ENCODE results near the gene MOG. TPM values are rescaled to one million over a fixed set of nuclear protein-coding genes. Genes with fewer than 3 reads are reported as not detected.

MOG gene
- total and polyA plus RNA-seq, 4 donors: not detected

- H3K27ac ChIP-seq (ENCODE audit: low read depth in 1 of 2, low read length in 2 of 2): no peak overlapping the region
- H3K4me3 ChIP-seq (ENCODE audit: low read depth in 1 of 3, low read length in 3 of 3): no peak overlapping the region
- TF ChIP-seq MAX (IDR thresholded peaks at IDR 0.05): no peak
- TF ChIP-seq JUND (IDR thresholded peaks at IDR 0.05): no peak
- no peak for TF ChIP-seq REST (IDR thresholded peaks at IDR 0.05)
- no peak for TF ChIP-seq HNF4G (IDR thresholded peaks at IDR 0.05)
- no peak for TF ChIP-seq ZBTB33 (IDR thresholded peaks at IDR 0.05)
- TF ChIP-seq SP1 (IDR thresholded peaks at IDR 0.05): no peak
- TF ChIP-seq ATF3 (IDR thresholded peaks at IDR 0.05): no peak
- no peak for TF ChIP-seq TAF1 (conservative IDR thresholded peaks at IDR 0.05)
- no peak for TF ChIP-seq GABPA (IDR thresholded peaks at IDR 0.05 in 1 of 2, conservative IDR thresholded peaks at IDR 0.05 in 1 of 2)
- no peak for TF ChIP-seq NR2F2 (IDR thresholded peaks at IDR 0.05)
- WGBS: 74% methylated on average over 3 of the region's 3 CpGs
- H3K27me3 ChIP-seq (ENCODE audit: control insufficient read depth in 4 of 4, insufficient read depth in 4 of 4, low read length in 3 of 4): no peaks in the 10 kb centered on the region
- no peak overlapping the region for H3K9ac ChIP-seq (ENCODE audit: low read depth in 1 of 2, low read length in 2 of 2)
- DNase-seq (ENCODE audit: low spot score): no peak
- no peaks in the 10 kb centered on the region for H3K4me1 ChIP-seq (ENCODE audit: control insufficient read depth in 4 of 4, insufficient read depth in 4 of 4, low read length in 3 of 4)
- H3K9me3 ChIP-seq (ENCODE audit: control insufficient read depth in 4 of 4, low read length in 3 of 4): no peaks in the 10 kb centered on the region
- H3K36me3 ChIP-seq (ENCODE audit: control insufficient read depth in 4 of 4, insufficient read depth in 3 of 4, low read depth in 1 of 4, low read length in 3 of 4): no peaks in the 10 kb centered on the region
These were observed 37.7 kb downstream of the MOG start for GRCh38 chr6:29694637-29695036.

GRCh38 chr6:29696147-29697125 is 39.5 kb downstream of the MOG start:
- TF ChIP-seq REST (IDR thresholded peaks at IDR 0.05) (no peak), JUND (IDR thresholded peaks at IDR 0.05) (no peak), RXRA (IDR thresholded peaks at IDR 0.05) (no peak), HNF4G (IDR thresholded peaks at IDR 0.05) (no peak), CTCF (IDR thresholded peaks at IDR 0.05; ENCODE audit: low read depth, low read length, missing input control) (peak; percentile 30), YY1 (IDR thresholded peaks at IDR 0.05) (no peak), RAD21 (IDR thresholded peaks at IDR 0.05) (peak; percentile 25 to 40)
- H3K9ac ChIP-seq (ENCODE audit: low read depth in 1 of 2, low read length in 2 of 2): no peak overlapping the region
- DNase-seq (ENCODE audit: low spot score): no peak
- H3K27ac ChIP-seq (ENCODE audit: low read depth in 1 of 2, low read length in 2 of 2): no peak overlapping the region
- no peak overlapping the region for H3K4me3 ChIP-seq (ENCODE audit: low read depth in 1 of 3, low read length in 3 of 3)
- H3K9me3 ChIP-seq (ENCODE audit: control insufficient read depth in 4 of 4, low read length in 3 of 4): no peaks in the 10 kb centered on the region
- no peaks in the 10 kb centered on the region for H3K27me3 ChIP-seq (ENCODE audit: control insufficient read depth in 4 of 4, insufficient read depth in 4 of 4, low read length in 3 of 4)
- H3K36me3 ChIP-seq (ENCODE audit: control insufficient read depth in 4 of 4, insufficient read depth in 3 of 4, low read depth in 1 of 4, low read length in 3 of 4): no peaks in the 10 kb centered on the region
- WGBS: 69% methylated on average over 10 of the region's 10 CpGs
- H3K4me1 ChIP-seq (ENCODE audit: control insufficient read depth in 4 of 4, insufficient read depth in 4 of 4, low read length in 3 of 4): no peaks in the 10 kb centered on the region

Measured in liver (tissue), 9 donors.